A549 (cell line): ENCODE data around the gene RPP25L.

Experiments used
- ESRRA ChIP-seq: fragments of 150-350 bp; IDR thresholded peaks from 2 replicates; pipeline ENCODE4 v1.6.1; 2014; ENCODE audit warnings: mild to moderate bottlenecking, low read length, borderline replicate concordance
- POLR2A ChIP-seq: IDR thresholded peaks from 2 replicates; pipeline ENCODE4 v1.6.1; 2012; ENCODE audit warnings: mild to moderate bottlenecking, low read length
- TF ChIP-seq, protein P1 (sequence below): fragments of >200 bp; sonication (Bioruptor Twin); formaldehyde crosslinking; IDR thresholded peaks from 3 replicates; pipeline ENCODE4 v1.5.1; 2016

DNA sequence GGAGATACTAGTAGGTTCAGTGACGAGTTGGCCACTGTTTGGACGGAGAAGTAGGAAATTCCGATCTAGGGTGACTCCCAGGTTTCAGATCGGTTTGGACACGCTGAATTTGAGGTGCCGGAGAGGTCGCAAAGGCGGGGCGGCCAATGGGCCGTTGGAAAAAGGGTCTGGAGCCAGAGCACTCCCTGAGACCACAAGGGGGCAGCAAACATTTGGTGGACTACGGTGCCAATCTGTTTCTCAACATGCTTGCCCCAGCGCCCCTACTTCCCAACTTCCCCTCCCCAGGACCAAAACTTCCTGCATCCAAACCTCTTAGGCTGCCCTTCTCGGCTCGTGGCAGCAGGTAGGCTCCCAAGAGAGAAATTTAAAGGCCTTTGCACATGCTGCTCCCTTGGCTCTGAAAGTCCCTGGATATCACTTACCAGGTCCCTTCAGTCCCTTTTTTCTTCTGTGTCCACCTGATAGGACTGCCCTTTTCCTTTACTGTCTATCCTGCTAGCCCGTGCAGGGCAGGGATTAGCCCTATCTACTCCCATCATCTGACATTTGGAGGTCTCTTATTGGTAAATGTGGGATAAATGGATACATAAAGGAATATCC is 992 bp upstream of the RPP25L start:
- TF ChIP-seq ESRRA (no peak), POLR2A (no peak)
- TF ChIP-seq, protein P1, sequence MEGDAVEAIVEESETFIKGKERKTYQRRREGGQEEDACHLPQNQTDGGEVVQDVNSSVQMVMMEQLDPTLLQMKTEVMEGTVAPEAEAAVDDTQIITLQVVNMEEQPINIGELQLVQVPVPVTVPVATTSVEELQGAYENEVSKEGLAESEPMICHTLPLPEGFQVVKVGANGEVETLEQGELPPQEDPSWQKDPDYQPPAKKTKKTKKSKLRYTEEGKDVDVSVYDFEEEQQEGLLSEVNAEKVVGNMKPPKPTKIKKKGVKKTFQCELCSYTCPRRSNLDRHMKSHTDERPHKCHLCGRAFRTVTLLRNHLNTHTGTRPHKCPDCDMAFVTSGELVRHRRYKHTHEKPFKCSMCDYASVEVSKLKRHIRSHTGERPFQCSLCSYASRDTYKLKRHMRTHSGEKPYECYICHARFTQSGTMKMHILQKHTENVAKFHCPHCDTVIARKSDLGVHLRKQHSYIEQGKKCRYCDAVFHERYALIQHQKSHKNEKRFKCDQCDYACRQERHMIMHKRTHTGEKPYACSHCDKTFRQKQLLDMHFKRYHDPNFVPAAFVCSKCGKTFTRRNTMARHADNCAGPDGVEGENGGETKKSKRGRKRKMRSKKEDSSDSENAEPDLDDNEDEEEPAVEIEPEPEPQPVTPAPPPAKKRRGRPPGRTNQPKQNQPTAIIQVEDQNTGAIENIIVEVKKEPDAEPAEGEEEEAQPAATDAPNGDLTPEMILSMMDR = peak; percentile 82
